ENCODE measurements around the gene MASTL. TPM values are rescaled to one million over a fixed set of nuclear protein-coding genes. Genes with fewer than 3 reads are reported as not detected.

Gene MASTL
- total RNA-seq, 1 experiment from 2014 or later, result 13.8 TPM

DNA sequence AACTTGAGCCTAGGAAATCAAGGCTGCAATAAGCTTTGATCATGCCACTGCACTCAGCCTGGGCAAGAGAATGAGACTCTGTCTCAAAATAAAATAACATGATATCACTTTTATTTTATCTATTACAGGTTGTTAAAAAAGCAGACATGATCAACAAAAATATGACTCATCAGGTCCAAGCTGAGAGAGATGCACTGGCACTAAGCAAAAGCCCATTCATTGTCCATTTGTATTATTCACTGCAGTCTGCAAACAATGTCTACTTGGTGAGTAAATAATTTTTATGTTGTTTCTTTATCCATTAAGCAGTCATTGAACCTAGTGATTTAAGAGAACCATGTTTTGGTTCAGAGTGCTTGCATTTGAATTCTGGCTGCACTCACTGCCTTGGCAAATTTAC is 3.3 kb downstream of the MASTL start:
- Histone ChIP-seq H3K79me2 (ENCODE audit: insufficient read depth, low read length) (peaks cover 53% of the 10 kb centered on the region), H3K36me3 (ENCODE audit: control insufficient read depth in 1 of 2, insufficient read depth in 2 of 2, low read length in 2 of 2) (peaks cover 28 to 31% of the 10 kb centered on the region in 2 experiments), H3K27ac (ENCODE audit: low read depth, low read length) (no peak overlapping the region), H3K9me3 (ENCODE audit: control insufficient read depth in 1 of 2, insufficient read depth in 1 of 2, low read depth in 1 of 2, low read length in 2 of 2) (no peaks in the 10 kb centered on the region), H3K9me2 (ENCODE audit: insufficient read depth) (no peaks in the 10 kb centered on the region), H3K4me2 (ENCODE audit: low read length) (no peak overlapping the region), H3K27me3 (ENCODE audit: insufficient read depth, low read length) (no peaks in the 10 kb centered on the region), H4K20me1 (ENCODE audit: insufficient read depth) (no peaks in the 10 kb centered on the region), H3K4me3 (replicated peaks in 1 of 2; ENCODE audit: low read depth in 1 of 2, low read length in 2 of 2) (no peak overlapping the region), H3K4me1 (ENCODE audit: control insufficient read depth in 1 of 2, insufficient read depth in 2 of 2, low read length in 2 of 2) (peaks cover 6 to 10% of the 10 kb centered on the region in 2 experiments; a peak in 3 of 4 replicates), H2AFZ (ENCODE audit: low read depth, low read length, poor library complexity, severe bottlenecking) (no peak overlapping the region), H3K9ac (ENCODE audit: low read length) (no peak overlapping the region)
- DNase-seq (ENCODE audit: low read depth, low spot score), result no peak
- TF ChIP-seq ZNF274 (IDR thresholded peaks at IDR 0.05; ENCODE audit: low read depth, low read length) (no peak), EZH2phosphoT487 (IDR thresholded peaks at IDR 0.05; ENCODE audit: borderline replicate concordance) (no peak), FOSL1 (IDR thresholded peaks at IDR 0.05; ENCODE audit: low read depth) (no peak), ELF1 (IDR thresholded peaks at IDR 0.05; ENCODE audit: borderline replicate concordance, low read depth) (no peak), SIN3A (IDR thresholded peaks at IDR 0.05; ENCODE audit: low read depth) (no peak), EZH2 (IDR thresholded peaks at IDR 0.05) (no peak), POLR2A (IDR thresholded peaks at IDR 0.05; ENCODE audit: borderline replicate concordance, extremely low read depth, insufficient read depth, insufficient read length) (no peak), YY1 (IDR thresholded peaks at IDR 0.05; ENCODE audit: extremely low read depth, insufficient replicate concordance, low read depth, low read length) (no peak), ZFX (IDR thresholded peaks at IDR 0.05) (no peak), RAD21 (IDR thresholded peaks at IDR 0.05; ENCODE audit: low read depth) (no peak)
- TF ChIP-seq, protein P1, sequence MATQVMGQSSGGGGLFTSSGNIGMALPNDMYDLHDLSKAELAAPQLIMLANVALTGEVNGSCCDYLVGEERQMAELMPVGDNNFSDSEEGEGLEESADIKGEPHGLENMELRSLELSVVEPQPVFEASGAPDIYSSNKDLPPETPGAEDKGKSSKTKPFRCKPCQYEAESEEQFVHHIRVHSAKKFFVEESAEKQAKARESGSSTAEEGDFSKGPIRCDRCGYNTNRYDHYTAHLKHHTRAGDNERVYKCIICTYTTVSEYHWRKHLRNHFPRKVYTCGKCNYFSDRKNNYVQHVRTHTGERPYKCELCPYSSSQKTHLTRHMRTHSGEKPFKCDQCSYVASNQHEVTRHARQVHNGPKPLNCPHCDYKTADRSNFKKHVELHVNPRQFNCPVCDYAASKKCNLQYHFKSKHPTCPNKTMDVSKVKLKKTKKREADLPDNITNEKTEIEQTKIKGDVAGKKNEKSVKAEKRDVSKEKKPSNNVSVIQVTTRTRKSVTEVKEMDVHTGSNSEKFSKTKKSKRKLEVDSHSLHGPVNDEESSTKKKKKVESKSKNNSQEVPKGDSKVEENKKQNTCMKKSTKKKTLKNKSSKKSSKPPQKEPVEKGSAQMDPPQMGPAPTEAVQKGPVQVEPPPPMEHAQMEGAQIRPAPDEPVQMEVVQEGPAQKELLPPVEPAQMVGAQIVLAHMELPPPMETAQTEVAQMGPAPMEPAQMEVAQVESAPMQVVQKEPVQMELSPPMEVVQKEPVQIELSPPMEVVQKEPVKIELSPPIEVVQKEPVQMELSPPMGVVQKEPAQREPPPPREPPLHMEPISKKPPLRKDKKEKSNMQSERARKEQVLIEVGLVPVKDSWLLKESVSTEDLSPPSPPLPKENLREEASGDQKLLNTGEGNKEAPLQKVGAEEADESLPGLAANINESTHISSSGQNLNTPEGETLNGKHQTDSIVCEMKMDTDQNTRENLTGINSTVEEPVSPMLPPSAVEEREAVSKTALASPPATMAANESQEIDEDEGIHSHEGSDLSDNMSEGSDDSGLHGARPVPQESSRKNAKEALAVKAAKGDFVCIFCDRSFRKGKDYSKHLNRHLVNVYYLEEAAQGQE (IDR thresholded peaks at IDR 0.05; ENCODE audit: low read depth), result no peak
- TF ChIP-seq, protein P2, sequence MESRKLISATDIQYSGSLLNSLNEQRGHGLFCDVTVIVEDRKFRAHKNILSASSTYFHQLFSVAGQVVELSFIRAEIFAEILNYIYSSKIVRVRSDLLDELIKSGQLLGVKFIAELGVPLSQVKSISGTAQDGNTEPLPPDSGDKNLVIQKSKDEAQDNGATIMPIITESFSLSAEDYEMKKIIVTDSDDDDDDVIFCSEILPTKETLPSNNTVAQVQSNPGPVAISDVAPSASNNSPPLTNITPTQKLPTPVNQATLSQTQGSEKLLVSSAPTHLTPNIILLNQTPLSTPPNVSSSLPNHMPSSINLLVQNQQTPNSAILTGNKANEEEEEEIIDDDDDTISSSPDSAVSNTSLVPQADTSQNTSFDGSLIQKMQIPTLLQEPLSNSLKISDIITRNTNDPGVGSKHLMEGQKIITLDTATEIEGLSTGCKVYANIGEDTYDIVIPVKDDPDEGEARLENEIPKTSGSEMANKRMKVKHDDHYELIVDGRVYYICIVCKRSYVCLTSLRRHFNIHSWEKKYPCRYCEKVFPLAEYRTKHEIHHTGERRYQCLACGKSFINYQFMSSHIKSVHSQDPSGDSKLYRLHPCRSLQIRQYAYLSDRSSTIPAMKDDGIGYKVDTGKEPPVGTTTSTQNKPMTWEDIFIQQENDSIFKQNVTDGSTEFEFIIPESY (IDR thresholded peaks at IDR 0.05; ENCODE audit: extremely low read depth, insufficient replicate concordance, low read length), result no peak
- TF ChIP-seq, protein P3, sequence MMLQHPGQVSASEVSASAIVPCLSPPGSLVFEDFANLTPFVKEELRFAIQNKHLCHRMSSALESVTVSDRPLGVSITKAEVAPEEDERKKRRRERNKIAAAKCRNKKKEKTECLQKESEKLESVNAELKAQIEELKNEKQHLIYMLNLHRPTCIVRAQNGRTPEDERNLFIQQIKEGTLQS (IDR thresholded peaks at IDR 0.05), result no peak
- TF ChIP-seq, protein P4, sequence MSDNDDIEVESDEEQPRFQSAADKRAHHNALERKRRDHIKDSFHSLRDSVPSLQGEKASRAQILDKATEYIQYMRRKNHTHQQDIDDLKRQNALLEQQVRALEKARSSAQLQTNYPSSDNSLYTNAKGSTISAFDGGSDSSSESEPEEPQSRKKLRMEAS (IDR thresholded peaks at IDR 0.05), result no peak
- ChIA-PET POLR2A (no interaction called here), CTCF (no interaction called here), RAD21 (ENCODE audit: low non-redundant PET in 1 of 2, low total read pairs in 2 of 2, uncharacterized antibody in 2 of 2, unreplicated experiment in 2 of 2) (no interaction called here)
- ATAC-seq, result no peak
- no TSS peak for BruUV-seq (replicated peaks)
- intact Hi-C loops (cut with micrococcal nuclease), result no loop called here

All from HCT116 (cell line).